GM12874 (cell line): ENCODE data around the gene IQSEC3.

Source experiments
- TF ChIP-seq, protein P1 (sequence below): IDR thresholded peaks from 2 replicates; pipeline ENCODE4 v1.5.1; 2011; ENCODE audit warnings: low read depth, mild to moderate bottlenecking, control low read depth, low read length, moderate library complexity; ENCODE audit not compliant: insufficient read depth

The IQSEC3 gene

DNA sequence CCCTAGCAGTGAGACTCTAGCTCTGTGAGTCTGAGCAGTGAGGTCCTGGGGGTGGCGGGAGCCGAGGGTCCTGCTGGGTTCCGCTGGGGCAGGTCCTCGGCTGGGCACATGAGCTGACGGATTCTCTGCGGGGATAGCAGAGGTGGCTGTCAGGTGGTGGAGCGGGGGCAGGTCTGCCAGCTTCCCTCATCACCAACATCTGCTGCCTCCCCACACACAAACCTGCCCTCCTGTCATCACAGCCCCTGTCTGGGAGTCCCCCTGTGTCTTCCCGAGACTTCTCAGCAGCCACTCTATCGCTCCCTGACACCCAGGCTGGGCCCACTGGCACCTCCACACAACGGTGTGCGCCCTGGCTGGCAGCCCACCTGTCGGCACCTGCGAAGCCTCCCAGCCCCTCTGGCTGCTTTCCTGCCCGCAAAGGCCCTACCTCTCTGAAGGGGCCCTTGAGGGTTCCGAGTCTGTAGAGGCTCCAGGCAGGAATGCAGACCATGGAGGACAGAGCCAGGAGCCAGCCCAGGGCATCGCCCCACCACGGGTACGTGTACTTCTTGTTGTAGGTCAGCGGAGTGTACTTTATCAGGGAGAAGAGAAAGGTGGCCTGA is 154.5 kb downstream of the IQSEC3 start:
- TF ChIP-seq, protein P1, sequence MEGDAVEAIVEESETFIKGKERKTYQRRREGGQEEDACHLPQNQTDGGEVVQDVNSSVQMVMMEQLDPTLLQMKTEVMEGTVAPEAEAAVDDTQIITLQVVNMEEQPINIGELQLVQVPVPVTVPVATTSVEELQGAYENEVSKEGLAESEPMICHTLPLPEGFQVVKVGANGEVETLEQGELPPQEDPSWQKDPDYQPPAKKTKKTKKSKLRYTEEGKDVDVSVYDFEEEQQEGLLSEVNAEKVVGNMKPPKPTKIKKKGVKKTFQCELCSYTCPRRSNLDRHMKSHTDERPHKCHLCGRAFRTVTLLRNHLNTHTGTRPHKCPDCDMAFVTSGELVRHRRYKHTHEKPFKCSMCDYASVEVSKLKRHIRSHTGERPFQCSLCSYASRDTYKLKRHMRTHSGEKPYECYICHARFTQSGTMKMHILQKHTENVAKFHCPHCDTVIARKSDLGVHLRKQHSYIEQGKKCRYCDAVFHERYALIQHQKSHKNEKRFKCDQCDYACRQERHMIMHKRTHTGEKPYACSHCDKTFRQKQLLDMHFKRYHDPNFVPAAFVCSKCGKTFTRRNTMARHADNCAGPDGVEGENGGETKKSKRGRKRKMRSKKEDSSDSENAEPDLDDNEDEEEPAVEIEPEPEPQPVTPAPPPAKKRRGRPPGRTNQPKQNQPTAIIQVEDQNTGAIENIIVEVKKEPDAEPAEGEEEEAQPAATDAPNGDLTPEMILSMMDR, result no peak

DNA sequence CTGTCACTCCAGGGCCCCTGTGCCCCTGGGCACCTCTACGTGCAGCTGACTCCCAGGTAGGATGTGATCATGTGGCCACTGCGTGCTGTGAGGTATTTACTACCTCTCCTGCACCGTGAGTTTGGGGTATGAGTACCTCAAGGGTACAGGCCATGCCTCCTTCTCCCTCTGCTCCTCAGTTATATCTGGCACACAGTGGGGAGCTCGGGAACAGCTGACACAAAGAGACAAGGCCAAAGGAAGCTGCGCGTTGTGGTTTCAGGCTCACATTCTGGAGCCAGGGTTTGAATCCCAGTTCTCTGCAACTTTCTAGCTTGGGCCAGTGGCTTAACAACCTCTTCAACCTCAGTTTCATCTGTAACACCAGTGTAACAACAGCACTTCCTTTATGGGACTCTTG is 155.2 kb downstream of the IQSEC3 start:
- TF ChIP-seq, protein P1, result no peak

DNA sequence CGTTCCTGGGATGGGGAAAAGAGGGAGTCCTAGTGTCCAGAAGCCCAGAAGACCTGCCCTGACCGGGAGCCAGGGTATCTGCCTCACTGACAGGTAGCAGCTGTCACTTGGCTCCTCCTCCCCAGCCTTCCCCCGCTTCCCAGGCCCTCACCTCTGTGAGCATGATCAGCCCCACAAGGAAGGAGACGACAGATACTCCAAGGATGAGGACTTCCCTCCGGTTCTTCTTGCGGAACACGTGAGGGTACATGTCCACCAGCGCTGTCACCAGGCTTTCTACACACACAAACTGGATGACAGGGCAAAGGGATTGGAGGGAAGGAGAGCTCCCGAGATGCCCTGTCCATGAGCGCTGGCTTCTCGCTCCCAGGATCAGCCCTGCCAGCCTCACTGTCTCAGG is 157.3 kb downstream of the IQSEC3 start:
- TF ChIP-seq, protein P1, result no peak

DNA sequence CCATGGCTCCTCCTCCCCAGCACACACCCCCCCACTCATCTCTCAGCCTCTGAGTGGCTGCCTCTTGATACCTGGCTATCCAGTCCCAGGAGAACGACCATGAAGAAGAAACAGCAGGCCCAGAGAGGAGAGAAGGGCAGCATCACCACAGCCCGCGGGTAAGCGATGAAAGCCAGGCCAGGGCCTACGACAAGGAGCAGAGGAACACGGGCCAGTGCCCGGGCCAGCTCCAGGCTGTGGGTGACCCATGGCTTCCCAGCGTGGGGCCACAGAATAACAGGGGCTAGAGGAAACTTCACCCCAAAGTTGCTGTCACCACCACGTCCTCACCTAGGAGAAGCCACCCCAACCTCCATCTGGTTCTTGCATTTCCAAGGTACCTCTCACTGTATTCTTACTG is 157.8 kb downstream of the IQSEC3 start:
- TF ChIP-seq, protein P1, result no peak

DNA sequence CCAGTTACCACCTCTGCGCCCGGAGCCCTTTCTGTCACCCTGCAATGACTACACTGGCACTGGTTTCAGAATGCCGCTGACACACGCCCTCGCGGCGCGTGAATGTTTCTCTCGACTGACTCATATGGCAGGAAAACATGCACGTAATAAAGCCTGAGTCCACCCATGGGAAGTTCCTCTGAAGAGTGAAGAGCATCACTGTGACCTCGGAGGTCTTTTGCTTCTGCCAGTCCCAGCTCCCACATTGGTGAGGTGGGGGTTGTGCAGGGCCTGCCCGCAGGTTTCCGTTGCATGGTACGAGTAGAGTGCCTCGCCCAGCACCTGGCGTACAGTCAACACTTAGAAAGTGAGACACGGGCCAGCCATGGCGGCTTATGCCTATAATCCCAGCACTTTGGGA is 158.4 kb downstream of the IQSEC3 start:
- TF ChIP-seq, protein P1, result no peak

DNA sequence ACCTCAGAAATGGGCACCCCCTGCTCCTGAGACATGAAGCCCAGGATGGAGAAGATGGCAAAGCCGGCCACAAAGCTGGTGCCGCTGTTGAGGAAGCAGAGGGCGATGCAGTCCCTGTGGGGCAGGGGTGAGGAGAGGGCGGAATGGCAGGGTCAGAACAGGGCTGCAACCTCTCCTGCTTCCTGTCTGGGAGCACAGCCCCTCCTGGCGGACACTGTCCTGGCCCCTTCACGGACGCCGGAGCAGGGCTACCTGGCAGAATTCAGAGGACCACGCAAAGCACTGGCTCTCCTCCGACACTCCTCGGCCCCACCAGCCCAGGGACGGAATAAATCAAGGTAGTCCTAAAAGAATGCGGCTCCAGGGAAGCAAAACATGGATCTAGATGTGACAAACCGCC is 159.8 kb downstream of the IQSEC3 start:
- TF ChIP-seq, protein P1, result no peak

DNA sequence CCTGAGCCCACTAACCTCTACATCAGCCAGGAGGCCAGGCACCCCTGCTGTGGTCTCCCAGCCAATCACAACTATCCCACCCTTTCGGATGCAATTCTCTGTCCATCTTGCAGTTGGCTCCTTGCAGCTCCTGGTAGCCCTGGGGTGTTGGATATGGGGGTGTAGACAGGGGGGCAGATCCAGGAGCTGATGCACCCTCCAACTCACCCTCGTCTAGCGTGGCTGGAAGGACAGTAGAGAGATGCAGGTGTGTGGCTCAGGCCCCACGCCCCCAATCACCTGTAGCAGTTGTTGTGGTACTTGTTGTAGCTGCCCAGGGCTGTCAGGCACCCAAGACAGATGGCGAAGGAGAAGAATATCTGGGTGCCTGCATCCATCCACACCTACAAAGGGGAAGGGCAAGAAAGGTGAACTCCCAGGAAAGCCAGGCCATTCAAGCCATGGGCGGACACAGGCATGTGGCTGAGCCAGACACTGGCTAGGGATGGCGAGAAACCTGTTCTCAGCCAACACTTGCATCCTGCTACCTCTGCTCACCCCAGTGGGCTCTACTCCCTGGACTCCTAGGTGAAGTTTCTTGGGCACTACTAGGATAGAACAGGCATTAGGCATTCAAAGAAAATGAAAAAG is 160.8 kb downstream of the IQSEC3 start:
- TF ChIP-seq, protein P1, result no peak
